Measurements from ENCODE around the gene KCNJ15.

KCNJ15 gene

DNA sequence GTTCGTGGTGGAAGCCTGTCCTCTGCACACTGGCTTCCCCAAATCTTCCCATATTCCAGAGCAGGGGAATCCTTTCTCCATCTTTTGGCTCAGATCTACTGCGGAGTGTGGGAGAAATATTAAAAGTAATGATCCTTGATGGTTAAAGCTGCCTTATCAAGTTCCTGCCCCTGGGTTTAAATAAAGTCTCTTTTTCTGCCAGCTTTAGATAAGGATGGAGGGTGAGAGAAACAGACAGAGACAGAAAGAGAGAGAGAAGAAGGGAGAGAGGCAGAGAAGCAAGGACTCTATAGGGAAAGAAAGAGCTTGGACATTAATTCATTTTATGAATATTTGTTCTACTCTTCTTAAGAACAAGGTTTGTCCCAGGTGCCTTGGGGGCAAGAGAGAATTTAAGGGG, 98.0 kb downstream of the KCNJ15 start:
- no peak for DNase-seq (ENCODE audit: low read depth, low spot score)

DNA sequence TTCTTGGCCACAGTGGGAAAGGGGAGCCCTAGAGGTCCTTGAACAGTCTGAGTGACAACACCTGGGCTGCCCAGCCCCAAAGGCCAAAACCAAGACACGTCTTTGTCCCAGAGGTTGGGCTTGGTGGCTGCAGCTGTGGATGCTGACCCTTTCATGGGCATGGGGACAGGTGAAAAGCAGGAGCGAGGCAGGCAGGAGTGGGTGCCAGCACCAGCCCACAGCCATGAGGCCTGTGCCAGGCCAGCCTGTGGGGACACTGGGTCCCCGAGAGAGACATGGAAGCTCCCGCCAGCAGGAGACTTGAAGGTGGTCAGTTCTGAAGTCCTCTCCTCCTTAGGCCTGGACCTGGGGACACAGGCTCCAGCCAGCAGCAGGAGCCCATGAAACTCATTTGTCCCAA, 98.6 kb downstream of the KCNJ15 start:
- no peak for DNase-seq (ENCODE audit: low read depth, low spot score)

DNA sequence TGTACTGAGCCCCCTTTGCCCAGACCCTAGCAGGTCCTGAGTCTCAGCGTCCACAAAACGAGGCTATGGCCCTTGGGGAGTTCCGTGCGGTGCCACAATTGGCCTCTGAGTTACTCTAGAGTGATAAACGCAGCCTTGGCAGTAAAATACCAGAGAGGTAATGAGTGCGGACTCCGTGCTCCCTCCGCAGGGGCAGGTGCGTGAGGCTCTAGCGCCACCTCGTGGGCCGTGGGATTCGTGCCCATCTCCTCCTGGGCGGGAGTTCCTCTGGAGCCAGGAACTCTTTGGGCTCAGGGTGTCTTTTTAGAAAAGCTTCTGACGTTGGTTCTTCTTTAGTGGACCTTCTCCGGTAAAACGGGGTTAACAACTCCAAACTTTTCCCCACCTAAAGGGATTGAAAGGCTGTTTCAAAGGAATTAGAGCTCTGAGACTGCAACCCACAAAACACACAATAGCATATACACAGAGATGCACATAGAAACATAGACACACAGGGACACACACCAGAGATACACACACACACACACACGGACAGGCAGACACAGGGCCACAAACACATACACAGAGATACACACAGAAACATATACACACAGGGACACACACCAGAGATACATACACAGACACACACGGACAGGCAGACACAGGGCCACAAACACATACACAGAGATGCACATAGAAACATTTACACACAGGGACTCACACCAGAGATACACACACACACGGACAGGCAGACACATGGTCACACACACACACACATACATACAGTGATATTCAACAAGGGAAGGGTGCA, 99.4 kb downstream of the KCNJ15 start:
- no peak for DNase-seq (ENCODE audit: low read depth, low spot score)
